ENCODE data around the gene LAMA4. TPM values are rescaled to one million over a fixed set of nuclear protein-coding genes. Genes with fewer than 3 reads are reported as not detected.

LAMA4 gene
- total RNA-seq, 1 donor from 2014 or later: 497 TPM

- no peak for DNase-seq (ENCODE audit: low read depth in 2 of 2)
Measured at GRCh38 chr6:112191509-112192020, 62.8 kb downstream of the LAMA4 start.

GRCh38 chr6:112190164-112190563 is 64.2 kb downstream of the LAMA4 start:
- no peak for DNase-seq (ENCODE audit: low read depth in 2 of 2)

GRCh38 chr6:112189494-112189893 is 64.9 kb downstream of the LAMA4 start:
- DNase-seq (ENCODE audit: low read depth in 2 of 2): no peak

GRCh38 chr6:112188906-112189305 is 65.5 kb downstream of the LAMA4 start:
- no peak for DNase-seq (ENCODE audit: low read depth in 2 of 2)

- DNase-seq (ENCODE audit: low read depth in 2 of 2): peak in 1 of 2 donors; percentile 54
Measured at GRCh38 chr6:112187736-112188135, 66.6 kb downstream of the LAMA4 start.

- no peak for DNase-seq (ENCODE audit: low read depth in 2 of 2)
Measured at GRCh38 chr6:112184951-112185350, 69.4 kb downstream of the LAMA4 start.

GRCh38 chr6:112183271-112183671 is 71.1 kb downstream of the LAMA4 start:
- DNase-seq (ENCODE audit: low read depth in 2 of 2): peak in 1 of 2 donors; percentile 47

GRCh38 chr6:112181130-112181529 is 73.2 kb downstream of the LAMA4 start:
- no peak for DNase-seq (ENCODE audit: low read depth in 2 of 2)

- DNase-seq (ENCODE audit: low read depth in 2 of 2): peak; percentile 83 to 90
Measured at GRCh38 chr6:112180095-112180820, 74.1 kb downstream of the LAMA4 start.

GRCh38 chr6:112179631-112180030 is 74.7 kb downstream of the LAMA4 start:
- no peak for DNase-seq (ENCODE audit: low read depth in 2 of 2)

- no peak for DNase-seq (ENCODE audit: low read depth in 2 of 2)
Measured at GRCh38 chr6:112178846-112179245, 75.5 kb downstream of the LAMA4 start.

GRCh38 chr6:112177092-112177491 is 77.3 kb downstream of the LAMA4 start:
- DNase-seq (ENCODE audit: low read depth in 2 of 2): no peak

- no peak for DNase-seq (ENCODE audit: low read depth in 2 of 2)
Measured at GRCh38 chr6:112176175-112176574, 78.2 kb downstream of the LAMA4 start.

GRCh38 chr6:112173221-112173804 is 81.1 kb downstream of the LAMA4 start:
- no peak for DNase-seq (ENCODE audit: low read depth in 2 of 2)

- peak in 1 of 2 donors; percentile 39 for DNase-seq (ENCODE audit: low read depth in 2 of 2)
Measured at GRCh38 chr6:112172540-112172939, 81.8 kb downstream of the LAMA4 start.

- DNase-seq (ENCODE audit: low read depth in 2 of 2): no peak
Measured at GRCh38 chr6:112169541-112169940, 84.8 kb downstream of the LAMA4 start.

GRCh38 chr6:112163295-112164257 is 90.8 kb downstream of the LAMA4 start:
- DNase-seq (ENCODE audit: low read depth in 2 of 2): peak in 1 of 2 donors; percentile 41

- no peak for DNase-seq (ENCODE audit: low read depth in 2 of 2)
Measured at GRCh38 chr6:112160745-112161144, 93.6 kb downstream of the LAMA4 start.

GRCh38 chr6:112156668-112157067 is 97.7 kb downstream of the LAMA4 start:
- peak in 1 of 2 donors; percentile 34 for DNase-seq (ENCODE audit: low read depth in 2 of 2)

GRCh38 chr6:112155886-112156285 is 98.5 kb downstream of the LAMA4 start:
- peak in 1 of 2 donors; percentile 77 for DNase-seq (ENCODE audit: low read depth in 2 of 2)

- no peak for DNase-seq (ENCODE audit: low read depth in 2 of 2)
Measured at GRCh38 chr6:112154711-112155110, 99.7 kb downstream of the LAMA4 start.

All from dermis microvascular lymphatic vessel endothelial cell (primary cell).